Vagina (tissue), 2 donors: ENCODE measurements around the gene FOXF1. TPM values are rescaled to one million over a fixed set of nuclear protein-coding genes. Genes with fewer than 3 reads are reported as not detected.
A peak's percentile ranks its signal among the peaks of the same experiment; 100 is the strongest.

Source experiments
- DNase-seq, 2 donors: peaks; one replicate each; pipeline ENCODE4 v3.0.0-alpha.2; 2017; ENCODE audit errors: extremely low spot score in 2 of 2
- H3K27ac ChIP-seq: fragments of 200-600 bp; sonication (generic); one replicate; pipeline ENCODE4 v1.5.1; 2019
- H3K27me3 ChIP-seq: fragments of 200-600 bp; sonication (generic); one replicate; pipeline ENCODE4 v1.5.1; 2019
- H3K36me3 ChIP-seq, 2 donors: fragments of 200-600 bp; sonication (generic); one replicate each; pipeline ENCODE4 v1.5.1; 2017 to 2019
- H3K4me1 ChIP-seq: fragments of 200-600 bp; sonication (generic); one replicate; pipeline ENCODE4 v1.5.1; 2019
- H3K4me3 ChIP-seq, 2 donors: fragments of 200-600 bp; sonication (generic); 1 replicate in 1 of 2; 2 replicates in 1 of 2; pipeline ENCODE4 v1.5.1; 2016 to 2019
- H3K9me3 ChIP-seq: fragments of 200-600 bp; sonication (generic); one replicate; pipeline ENCODE4 v1.5.1; 2019
- POLR2A ChIP-seq, 2 donors: fragments of 450-650 bp; IDR thresholded peaks; one replicate each; pipeline ENCODE4 v1.6.1; 2017; ENCODE audit warnings: antibody characterized with exemption in 2 of 2, mild to moderate bottlenecking in 2 of 2, moderate library complexity in 2 of 2
- POLR2AphosphoS5 ChIP-seq, 2 donors: sonication (generic); formaldehyde crosslinking; IDR thresholded peaks; one replicate each; pipeline ENCODE4 v1.9.0; 2017; ENCODE audit warnings: antibody characterized with exemption in 2 of 2, mild to moderate bottlenecking in 2 of 2, low read depth in 1 of 2; ENCODE audit not compliant: insufficient read depth in 1 of 2
- intact Hi-C: fragments of 100-400 bp; cut with DNase I; formaldehyde crosslinking; loops from one replicate; pipeline ENCODE4 v1.15.1; 2023
- total RNA-seq: library from RNA; depleted of rRNA; stranded (reverse); fragments of >200 nt; gene quantifications from one replicate; pipeline ENCODE4 v1.2.3, GENCODE V29; 2016
- TF ChIP-seq, protein P1 (sequence below), 3 experiments: fragments of 450-650 bp in 2 of 3; fragments of 200-600 bp in 1 of 3; sonication (generic) in 1 of 3; IDR thresholded peaks; one replicate each; pipeline ENCODE4 v1.5.1; 2017 to 2019; ENCODE audit warnings: antibody characterized with exemption in 3 of 3, mild to moderate bottlenecking in 2 of 3, moderate library complexity in 2 of 3

FOXF1 gene
- total RNA-seq, 1 donor from 2014 or later, result 26.0 TPM

DNA sequence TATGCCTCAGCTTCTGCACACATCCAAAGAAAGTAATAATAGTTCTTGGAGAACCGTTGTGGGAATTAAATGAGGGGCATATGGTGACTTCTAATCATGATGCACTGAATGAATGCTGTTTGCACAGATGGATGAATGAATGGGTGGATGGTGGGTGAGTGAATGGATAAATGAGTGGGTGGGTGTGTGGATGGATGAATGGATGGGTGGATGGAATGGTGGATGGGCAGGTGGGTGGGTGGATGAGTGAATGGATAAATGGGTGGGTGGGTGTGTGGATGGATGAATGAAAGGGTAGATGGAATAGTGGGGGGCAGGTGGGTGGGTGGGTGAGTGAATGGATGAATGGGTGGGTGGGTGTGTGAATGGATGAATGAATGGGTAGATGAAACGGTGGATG, 44.9 kb upstream of the FOXF1 start:
- peaks cover 5% of the 10 kb centered on the region for H3K4me1 ChIP-seq
- DNase-seq, result no peak
- no peaks in the 10 kb centered on the region for H3K36me3 ChIP-seq
- H3K9me3 ChIP-seq, result peaks cover 5% of the 10 kb centered on the region
- H3K4me3 ChIP-seq, result no peak overlapping the region
- no peaks in the 10 kb centered on the region for H3K27me3 ChIP-seq
- no peak overlapping the region for H3K27ac ChIP-seq
- intact Hi-C loops, result no loop called here
- TF ChIP-seq, protein P1, sequence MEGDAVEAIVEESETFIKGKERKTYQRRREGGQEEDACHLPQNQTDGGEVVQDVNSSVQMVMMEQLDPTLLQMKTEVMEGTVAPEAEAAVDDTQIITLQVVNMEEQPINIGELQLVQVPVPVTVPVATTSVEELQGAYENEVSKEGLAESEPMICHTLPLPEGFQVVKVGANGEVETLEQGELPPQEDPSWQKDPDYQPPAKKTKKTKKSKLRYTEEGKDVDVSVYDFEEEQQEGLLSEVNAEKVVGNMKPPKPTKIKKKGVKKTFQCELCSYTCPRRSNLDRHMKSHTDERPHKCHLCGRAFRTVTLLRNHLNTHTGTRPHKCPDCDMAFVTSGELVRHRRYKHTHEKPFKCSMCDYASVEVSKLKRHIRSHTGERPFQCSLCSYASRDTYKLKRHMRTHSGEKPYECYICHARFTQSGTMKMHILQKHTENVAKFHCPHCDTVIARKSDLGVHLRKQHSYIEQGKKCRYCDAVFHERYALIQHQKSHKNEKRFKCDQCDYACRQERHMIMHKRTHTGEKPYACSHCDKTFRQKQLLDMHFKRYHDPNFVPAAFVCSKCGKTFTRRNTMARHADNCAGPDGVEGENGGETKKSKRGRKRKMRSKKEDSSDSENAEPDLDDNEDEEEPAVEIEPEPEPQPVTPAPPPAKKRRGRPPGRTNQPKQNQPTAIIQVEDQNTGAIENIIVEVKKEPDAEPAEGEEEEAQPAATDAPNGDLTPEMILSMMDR (IDR thresholded peaks at IDR 0.05), result no peak
- TF ChIP-seq POLR2A (IDR thresholded peaks at IDR 0.05) (no peak), POLR2AphosphoS5 (IDR thresholded peaks at IDR 0.05; ENCODE audit: insufficient read depth in 1 of 2, low read depth in 1 of 2) (no peak)

DNA sequence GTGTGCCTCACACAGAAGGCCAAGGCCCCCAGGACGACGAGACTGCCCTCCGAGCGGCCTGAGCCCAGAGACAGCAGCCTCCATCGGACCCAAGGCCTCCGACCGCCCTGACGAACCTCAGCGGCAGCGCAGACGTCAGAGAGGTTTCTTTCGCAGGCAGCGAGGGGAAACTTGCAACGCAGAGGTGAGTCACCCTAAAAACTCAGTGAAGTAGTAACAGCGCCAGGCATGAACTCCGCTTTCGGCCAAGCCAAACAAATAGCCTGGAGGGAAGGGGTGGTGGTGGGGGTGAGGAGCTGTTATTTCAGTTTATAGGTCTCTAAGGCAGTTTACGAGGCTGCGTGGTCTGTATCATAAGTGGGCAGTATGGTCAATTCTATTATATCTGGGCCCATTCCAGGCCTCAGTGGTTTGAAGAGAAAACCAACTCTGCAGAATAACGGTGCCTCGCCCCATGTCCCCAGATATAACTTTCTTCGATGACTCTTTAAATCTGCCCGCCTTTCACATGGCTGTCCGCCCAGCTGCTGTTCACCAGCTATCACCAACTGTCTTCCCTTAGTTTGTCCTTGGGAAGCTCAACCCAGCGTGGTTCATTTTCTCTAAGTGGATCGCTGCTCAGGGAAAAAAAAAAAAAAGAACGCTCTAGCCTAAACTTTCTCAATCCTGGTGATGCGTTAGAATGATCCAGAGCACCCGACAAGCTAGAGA, 43.5 kb upstream of the FOXF1 start:
- no peak for DNase-seq
- Histone ChIP-seq H3K9me3 (no peaks in the 10 kb centered on the region), H3K27ac (peak overlapping the region; percentile 59), H3K4me1 (peaks cover 5% of the 10 kb centered on the region), H3K27me3 (no peaks in the 10 kb centered on the region), H3K4me3 (no peak overlapping the region), H3K36me3 (no peaks in the 10 kb centered on the region)
- intact Hi-C loops, result no loop called here
- TF ChIP-seq POLR2A (IDR thresholded peaks at IDR 0.05) (no peak), POLR2AphosphoS5 (IDR thresholded peaks at IDR 0.05; ENCODE audit: insufficient read depth in 1 of 2, low read depth in 1 of 2) (peak in 1 of 2 donors; percentile 52)

DNA sequence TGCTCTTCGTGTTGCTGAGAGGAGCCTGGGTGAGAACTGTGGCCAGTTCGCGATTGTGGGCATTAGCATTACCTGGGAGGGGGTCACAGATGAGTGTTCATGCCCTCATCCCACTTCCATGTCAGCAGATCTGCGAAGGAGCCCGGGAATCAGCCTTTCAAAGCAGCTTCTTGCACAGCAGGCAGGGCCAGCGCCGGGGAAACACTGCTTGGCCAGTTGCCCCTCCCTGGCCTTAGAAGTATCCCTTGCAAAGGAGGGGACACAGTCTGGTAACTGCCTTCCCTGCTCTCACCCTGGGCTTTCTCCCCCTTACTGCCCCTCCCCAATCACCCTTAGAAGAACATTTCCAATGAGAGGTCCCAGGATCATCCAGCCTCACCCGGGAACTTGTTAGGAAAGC, 42.8 kb upstream of the FOXF1 start:
- Histone ChIP-seq H3K4me3 (no peak overlapping the region), H3K27me3 (no peaks in the 10 kb centered on the region), H3K27ac (no peak overlapping the region), H3K4me1 (peaks cover 5% of the 10 kb centered on the region), H3K36me3 (no peaks in the 10 kb centered on the region), H3K9me3 (no peaks in the 10 kb centered on the region)
- TF ChIP-seq POLR2A (IDR thresholded peaks at IDR 0.05) (no peak), POLR2AphosphoS5 (IDR thresholded peaks at IDR 0.05; ENCODE audit: insufficient read depth in 1 of 2, low read depth in 1 of 2) (no peak)
- TF ChIP-seq, protein P1 (IDR thresholded peaks at IDR 0.05), result no peak
- intact Hi-C loops, result no loop called here
- no peak for DNase-seq

DNA sequence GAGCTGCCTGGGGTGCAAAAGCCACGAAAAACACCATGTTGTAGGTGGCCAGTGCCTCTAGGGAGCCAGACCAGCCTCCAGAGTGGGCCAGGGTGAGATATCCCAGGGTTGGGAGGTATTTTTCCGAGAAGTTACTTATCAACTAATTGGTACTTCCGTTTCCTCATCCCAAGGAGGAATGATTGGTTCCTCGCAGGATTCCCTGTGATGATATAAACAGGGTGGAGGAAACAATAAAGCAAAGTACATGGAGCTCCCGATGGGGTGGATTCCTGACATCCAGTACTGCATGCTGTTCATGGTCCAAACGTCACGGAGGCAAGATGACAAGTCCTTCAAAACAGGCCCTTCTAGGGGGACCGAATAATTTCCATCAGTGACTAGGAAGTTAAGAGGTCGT, 39.4 kb upstream of the FOXF1 start:
- Histone ChIP-seq H3K4me1 (peaks cover 5% of the 10 kb centered on the region), H3K27ac (no peak overlapping the region), H3K9me3 (no peaks in the 10 kb centered on the region), H3K4me3 (no peak overlapping the region), H3K36me3 (no peaks in the 10 kb centered on the region), H3K27me3 (no peaks in the 10 kb centered on the region)
- intact Hi-C loops, result loop anchor here (10.0 kb wide), 1 partner anchor 596 kb away; no protein-coding TSS in a partner anchor
- TF ChIP-seq POLR2AphosphoS5 (IDR thresholded peaks at IDR 0.05; ENCODE audit: insufficient read depth in 1 of 2, low read depth in 1 of 2) (no peak), POLR2A (IDR thresholded peaks at IDR 0.05) (no peak)
- TF ChIP-seq, protein P1 (IDR thresholded peaks at IDR 0.05), result no peak
- no peak for DNase-seq

DNA sequence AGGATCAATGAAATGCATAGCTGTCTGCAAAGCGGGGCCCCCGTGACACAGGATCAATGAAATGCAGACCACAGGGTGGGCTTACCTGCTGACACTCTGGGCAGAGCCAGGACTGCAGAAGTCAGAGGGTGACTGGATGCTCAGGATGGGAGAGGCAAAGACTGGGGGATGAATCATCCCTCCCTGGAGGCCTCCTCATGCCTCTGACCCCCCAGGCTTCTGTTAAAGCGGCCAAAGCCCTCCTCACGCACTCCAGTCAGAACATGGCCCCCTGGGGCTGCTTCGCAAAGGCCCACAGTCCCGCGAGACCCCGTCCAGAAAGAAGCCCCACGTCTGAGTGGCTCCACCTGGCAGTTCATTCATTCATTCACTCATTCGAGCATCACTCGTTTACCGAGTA, 38.4 kb upstream of the FOXF1 start:
- H3K27me3 ChIP-seq, result no peaks in the 10 kb centered on the region
- no peak overlapping the region for H3K4me3 ChIP-seq
- no peaks in the 10 kb centered on the region for H3K4me1 ChIP-seq
- DNase-seq, result no peak
- H3K27ac ChIP-seq, result no peak overlapping the region
- intact Hi-C loops, result loop anchor here (10.0 kb wide), 1 partner anchor 597 kb away; no protein-coding TSS in a partner anchor
- no peaks in the 10 kb centered on the region for H3K9me3 ChIP-seq
- TF ChIP-seq, protein P1 (IDR thresholded peaks at IDR 0.05), result no peak
- TF ChIP-seq POLR2A (IDR thresholded peaks at IDR 0.05) (no peak), POLR2AphosphoS5 (IDR thresholded peaks at IDR 0.05; ENCODE audit: insufficient read depth in 1 of 2, low read depth in 1 of 2) (no peak)
- no peaks in the 10 kb centered on the region for H3K36me3 ChIP-seq
